RWPE1 (cell line): Measurements from ENCODE around the gene P2RY14.

ENCODE experiments used
- CTCF ChIA-PET: fragments of 350-600 bp; sonication (Branson Sonifier 250); formaldehyde crosslinking; extraction: SDS; loops from one replicate; lab custom pipeline; 2021; lab: Yijun Ruan, JAX
- POLR2A ChIA-PET: fragments of 400-600 bp; formaldehyde crosslinking; extraction: SDS; loops from one replicate; lab custom pipeline; 2020; ENCODE audit warnings: antibody characterized with exemption; ENCODE audit not compliant: low non-redundant PET; lab: Yijun Ruan, JAX
- DNase-seq: peaks from one replicate; pipeline ENCODE4 v3.0.0; 2012; ENCODE audit warnings: low spot score
- H3K27ac ChIP-seq: fragments of 450-650 bp; 2 replicates; pipeline ENCODE4 v1.5.1; 2017
- CTCF ChIP-seq: fragments of 450-650 bp; conservative IDR thresholded peaks from 2 replicates; pipeline ENCODE4 v1.5.1; 2017; ENCODE audit warnings: low read depth, mild to moderate bottlenecking

The P2RY14 gene

GRCh38 chr3:151200586-151200985 lies 77.8 kb downstream of the P2RY14 start:
- no peak overlapping the region for H3K27ac ChIP-seq
- POLR2A ChIA-PET: no interaction called here
- no peak for DNase-seq
- CTCF ChIA-PET: no interaction called here
- TF ChIP-seq CTCF: no peak

- H3K27ac ChIP-seq: no peak overlapping the region
- DNase-seq: no peak
- ChIA-PET CTCF (no interaction called here), POLR2A (no interaction called here)
- no peak for TF ChIP-seq CTCF
These were observed 78.5 kb downstream of the P2RY14 start for GRCh38 chr3:151199554-151200438.

- ChIA-PET POLR2A (no interaction called here), CTCF (no interaction called here)
- TF ChIP-seq CTCF: no peak
- no peak for DNase-seq
- no peak overlapping the region for H3K27ac ChIP-seq
These were observed 79.5 kb downstream of the P2RY14 start for GRCh38 chr3:151198849-151199248.

- no peak for DNase-seq
- ChIA-PET CTCF (interaction anchor here (0.6 kb wide), 1 partner anchor 22 kb away, joined by 5 read pairs; no protein-coding TSS in a partner anchor), POLR2A (interaction anchor here (0.6 kb wide), 1 partner anchor 9 kb away, joined by 4 read pairs; no protein-coding TSS in a partner anchor)
- no peak overlapping the region for H3K27ac ChIP-seq
- TF ChIP-seq CTCF: no peak
These were observed 80.2 kb downstream of the P2RY14 start for GRCh38 chr3:151197981-151198767.

GRCh38 chr3:151197228-151197627 lies 81.1 kb downstream of the P2RY14 start:
- TF ChIP-seq CTCF: no peak
- POLR2A ChIA-PET: no interaction called here
- H3K27ac ChIP-seq: no peak overlapping the region
- DNase-seq: no peak
- CTCF ChIA-PET: interaction anchor here (0.6 kb wide), 1 partner anchor 1210 kb away, joined by 3 read pairs; no protein-coding TSS in a partner anchor

- POLR2A ChIA-PET: no interaction called here
- no peak for TF ChIP-seq CTCF
- no peak for DNase-seq
- CTCF ChIA-PET: no interaction called here
- no peak overlapping the region for H3K27ac ChIP-seq
These were observed 81.9 kb downstream of the P2RY14 start for GRCh38 chr3:151196434-151196833.
